ENCODE data around the gene ARHGAP31.

DNA sequence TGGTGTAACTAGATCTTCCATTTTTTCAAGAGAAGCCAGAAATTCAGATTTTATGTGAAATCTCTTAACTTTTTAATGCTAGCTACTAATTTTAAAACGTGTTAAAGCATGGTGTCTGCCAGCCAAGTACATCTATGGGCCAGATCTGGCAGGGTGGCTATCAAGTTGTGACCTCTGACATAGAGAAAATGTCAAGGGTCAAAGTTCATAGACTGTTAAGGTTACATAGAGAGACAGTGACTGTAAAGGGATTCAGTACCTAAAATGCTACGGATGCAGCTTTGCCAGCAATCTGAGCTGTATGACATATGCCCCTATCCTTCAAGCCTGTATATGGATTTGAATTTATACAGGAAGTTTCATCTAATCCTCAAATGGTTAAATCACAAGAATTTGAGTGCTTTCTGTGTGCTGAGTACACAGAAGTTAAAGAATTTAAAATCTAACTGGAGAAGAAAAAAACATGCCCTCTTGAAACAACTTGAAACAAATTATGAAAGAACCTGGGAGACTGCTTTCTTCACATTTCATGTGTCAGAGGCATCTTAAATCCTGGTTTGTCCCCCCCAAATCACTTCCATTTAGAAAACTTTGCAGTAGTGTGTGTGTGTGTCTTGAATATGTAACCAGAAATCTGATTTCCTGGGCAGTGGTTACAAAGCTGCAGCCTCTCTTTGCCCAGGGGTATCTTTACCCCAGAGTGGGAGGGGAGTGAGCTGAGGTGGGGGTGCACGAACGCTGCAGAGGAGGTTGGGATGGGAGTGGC lies 895 bp upstream of the ARHGAP31 start:
- TF ChIP-seq, protein P1, sequence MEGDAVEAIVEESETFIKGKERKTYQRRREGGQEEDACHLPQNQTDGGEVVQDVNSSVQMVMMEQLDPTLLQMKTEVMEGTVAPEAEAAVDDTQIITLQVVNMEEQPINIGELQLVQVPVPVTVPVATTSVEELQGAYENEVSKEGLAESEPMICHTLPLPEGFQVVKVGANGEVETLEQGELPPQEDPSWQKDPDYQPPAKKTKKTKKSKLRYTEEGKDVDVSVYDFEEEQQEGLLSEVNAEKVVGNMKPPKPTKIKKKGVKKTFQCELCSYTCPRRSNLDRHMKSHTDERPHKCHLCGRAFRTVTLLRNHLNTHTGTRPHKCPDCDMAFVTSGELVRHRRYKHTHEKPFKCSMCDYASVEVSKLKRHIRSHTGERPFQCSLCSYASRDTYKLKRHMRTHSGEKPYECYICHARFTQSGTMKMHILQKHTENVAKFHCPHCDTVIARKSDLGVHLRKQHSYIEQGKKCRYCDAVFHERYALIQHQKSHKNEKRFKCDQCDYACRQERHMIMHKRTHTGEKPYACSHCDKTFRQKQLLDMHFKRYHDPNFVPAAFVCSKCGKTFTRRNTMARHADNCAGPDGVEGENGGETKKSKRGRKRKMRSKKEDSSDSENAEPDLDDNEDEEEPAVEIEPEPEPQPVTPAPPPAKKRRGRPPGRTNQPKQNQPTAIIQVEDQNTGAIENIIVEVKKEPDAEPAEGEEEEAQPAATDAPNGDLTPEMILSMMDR (IDR thresholded peaks at IDR 0.05; ENCODE audit: low read depth, low read length), result no peak
- TF ChIP-seq POLR2A (IDR thresholded peaks at IDR 0.05; ENCODE audit: extremely low read depth, insufficient read length), result no peak
- TF ChIP-seq, protein P2, sequence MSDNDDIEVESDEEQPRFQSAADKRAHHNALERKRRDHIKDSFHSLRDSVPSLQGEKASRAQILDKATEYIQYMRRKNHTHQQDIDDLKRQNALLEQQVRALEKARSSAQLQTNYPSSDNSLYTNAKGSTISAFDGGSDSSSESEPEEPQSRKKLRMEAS (IDR thresholded peaks at IDR 0.05; ENCODE audit: low read depth, low read length), result no peak
